Activated CD4-positive, alpha-beta T cell treated with anti-CD3 and anti-CD28 coated beads, Interleukin-2, amount 50 U/mL, for 4 hours (primary cell): ENCODE results near the gene CDT1.
A peak's percentile ranks its signal among the peaks of the same experiment; 100 is the strongest.

Experiments
- DNase-seq, 2 experiments: peaks; one replicate each; pipeline ENCODE4 v3.0.0-alpha.2; 2020

CDT1 gene

DNA sequence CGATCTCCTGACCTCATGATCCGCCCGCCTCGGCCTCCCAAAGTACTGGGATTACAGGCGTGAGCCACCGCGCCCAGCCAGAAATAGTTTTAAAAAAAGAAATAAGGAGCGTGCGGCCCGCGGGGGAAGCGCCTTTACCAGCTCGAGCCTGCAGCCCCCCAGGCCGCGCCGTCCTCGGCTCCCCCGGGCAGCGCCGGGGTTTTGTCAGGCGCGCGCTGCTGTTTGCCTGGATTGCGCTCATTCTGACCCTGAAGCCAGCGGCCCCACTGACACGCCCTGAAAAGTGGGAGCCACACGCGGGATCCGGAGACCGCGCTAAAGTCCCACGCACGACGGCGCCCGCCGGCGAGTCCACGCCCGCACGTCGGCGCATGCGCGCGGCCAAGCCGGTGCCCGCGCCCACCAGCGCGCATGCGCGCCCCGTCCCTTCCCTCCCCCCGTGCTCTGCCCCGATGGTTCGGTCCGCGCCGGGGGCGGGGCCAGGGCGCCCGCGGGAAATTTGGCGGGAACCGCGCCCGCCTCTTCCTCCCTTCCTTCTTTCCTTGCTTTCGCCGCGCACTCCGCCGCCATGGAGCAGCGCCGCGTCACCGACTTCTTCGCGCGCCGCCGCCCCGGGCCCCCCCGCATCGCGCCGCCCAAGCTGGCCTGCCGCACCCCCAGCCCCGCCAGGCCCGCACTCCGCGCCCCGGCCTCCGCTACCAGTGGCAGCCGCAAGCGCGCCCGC, at the start of gene CDT1:
CDT1 (plus strand) TSS at position 526 of the 724 bp plus-strand sequence; CDS start at position 569, 43 bp downstream.
- DNase-seq: peak; percentile 73 to 78

- no peak for DNase-seq
Measured at GRCh38 chr16:88754109-88754911, 49.3 kb upstream of the CDT1 start.

- DNase-seq: no peak
Measured at GRCh38 chr16:88754912-88755744, 48.5 kb upstream of the CDT1 start.

- no peak for DNase-seq
Measured at GRCh38 chr16:88755745-88756443, 47.7 kb upstream of the CDT1 start.

DNA sequence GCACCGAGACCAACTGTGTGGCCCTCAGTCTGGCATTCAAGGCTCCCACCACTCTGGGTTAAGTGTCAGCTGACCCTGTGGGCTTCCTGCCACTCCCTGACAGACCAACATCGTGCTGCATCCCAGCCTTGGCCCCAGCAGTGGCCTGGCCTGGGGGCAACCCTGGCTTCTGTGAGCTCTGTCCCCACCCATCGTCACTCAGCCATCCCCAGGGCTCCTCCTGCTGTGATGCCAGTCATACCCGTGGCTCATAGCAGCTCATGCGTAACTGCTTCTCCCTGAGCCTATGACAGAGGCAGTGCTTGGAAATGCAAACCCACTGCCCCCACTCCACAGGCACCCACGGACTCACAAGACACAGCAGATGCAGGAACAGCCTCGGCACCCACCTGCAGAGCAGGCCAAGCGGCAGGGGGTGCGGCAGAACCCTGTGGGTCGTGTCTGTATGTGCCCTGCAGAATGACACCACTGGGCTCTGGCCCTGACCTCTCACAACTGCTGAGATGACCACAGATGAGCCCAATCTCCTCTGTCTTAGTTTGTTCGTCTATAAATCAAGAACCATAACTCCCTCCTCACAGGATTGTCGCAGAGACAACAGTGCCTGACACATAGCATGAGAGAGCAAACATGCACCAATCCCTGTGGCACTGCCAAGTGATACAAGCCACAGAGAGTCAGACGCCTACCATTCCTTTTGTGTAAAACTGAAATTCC, 45.2 kb upstream of the CDT1 start:
- DNase-seq: no peak

DNA sequence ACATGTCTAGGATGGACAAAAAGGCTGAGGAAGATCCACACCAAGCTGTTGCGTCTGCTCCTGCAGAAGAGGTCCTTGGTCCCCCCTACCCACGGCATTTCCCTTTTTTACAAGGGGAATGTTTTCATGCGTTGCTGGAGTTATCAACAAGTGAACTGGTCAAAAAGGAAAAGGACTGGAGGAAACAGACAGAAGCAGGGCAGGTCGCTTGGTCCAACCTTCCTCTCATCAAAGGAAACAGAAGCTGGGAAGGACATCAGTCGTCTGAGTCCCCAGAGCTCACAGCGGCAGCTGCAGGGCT, 44.7 kb upstream of the CDT1 start:
- DNase-seq: no peak

DNA sequence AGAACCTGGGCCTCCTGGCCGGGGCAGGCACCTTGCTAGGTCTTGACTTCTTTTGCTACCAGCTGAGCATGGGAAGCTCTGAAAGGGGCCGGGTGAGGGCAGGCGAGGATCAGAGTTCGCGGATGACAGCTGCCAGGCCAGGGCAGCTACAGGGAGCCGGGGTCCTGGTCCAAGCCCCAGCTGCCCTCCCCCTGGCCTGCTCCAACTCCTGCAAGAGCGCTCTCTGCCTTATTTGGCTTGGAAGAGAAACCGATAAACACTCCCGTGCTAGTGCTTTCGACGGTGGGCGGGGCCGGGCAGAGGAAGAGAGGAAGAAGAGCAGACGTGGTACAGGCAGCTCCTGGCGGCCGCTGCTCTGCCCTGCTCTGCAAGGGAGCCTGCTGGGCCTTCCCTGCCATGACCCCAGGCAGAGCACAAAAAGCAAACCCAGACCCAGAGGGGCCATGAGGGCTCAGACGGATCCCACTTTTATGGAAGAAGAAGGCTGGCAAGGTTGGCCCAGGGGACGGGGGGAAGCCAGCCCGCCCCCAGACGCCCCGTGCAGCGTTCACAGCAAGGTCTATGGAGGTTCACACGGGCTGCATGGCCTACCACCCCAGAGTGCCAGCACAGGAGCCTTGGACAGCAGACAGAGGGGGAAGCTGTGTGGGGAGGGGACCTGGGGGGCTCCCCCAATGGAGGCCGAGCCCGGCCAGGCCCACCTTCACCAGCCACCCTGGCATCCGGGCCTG, 44.2 kb upstream of the CDT1 start:
- DNase-seq: peak; percentile 49 to 52

- no peak for DNase-seq
Measured at GRCh38 chr16:88759976-88760350, 43.6 kb upstream of the CDT1 start.

DNA sequence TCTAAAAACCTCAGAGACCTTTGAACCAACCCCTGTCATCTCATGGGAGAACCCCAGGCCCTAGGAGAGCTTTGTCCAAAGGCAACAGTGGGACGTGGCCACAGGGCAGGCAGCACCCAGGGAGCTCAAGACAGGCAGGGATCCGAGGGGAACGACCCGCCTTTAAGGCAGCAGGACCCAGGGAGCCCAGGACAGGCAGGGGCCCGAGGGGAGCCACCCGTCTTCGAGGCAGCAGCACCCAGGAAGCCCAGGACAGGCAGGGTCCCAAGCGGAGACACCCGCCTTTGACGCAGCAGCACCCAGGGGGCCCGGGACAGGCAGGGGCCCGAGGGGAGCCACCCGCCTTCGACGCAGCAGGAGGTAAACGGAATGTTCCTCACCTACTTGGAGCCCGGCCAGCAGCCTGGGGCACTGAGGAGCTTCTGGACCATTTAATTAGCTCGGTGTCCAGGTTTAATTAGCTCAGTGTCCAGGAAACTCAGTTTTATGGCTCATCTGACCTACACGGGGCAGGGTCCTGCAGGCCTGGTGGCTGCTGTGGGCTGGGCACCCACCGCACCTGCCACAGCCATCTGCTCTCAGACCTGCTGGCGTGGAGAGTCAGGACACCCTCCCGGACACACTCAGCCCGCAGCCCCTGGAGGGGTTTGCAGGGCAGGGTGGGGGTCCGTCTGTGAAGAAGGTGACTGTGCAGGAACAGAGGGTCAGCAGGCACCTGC, 43.0 kb upstream of the CDT1 start:
- no peak for DNase-seq

DNA sequence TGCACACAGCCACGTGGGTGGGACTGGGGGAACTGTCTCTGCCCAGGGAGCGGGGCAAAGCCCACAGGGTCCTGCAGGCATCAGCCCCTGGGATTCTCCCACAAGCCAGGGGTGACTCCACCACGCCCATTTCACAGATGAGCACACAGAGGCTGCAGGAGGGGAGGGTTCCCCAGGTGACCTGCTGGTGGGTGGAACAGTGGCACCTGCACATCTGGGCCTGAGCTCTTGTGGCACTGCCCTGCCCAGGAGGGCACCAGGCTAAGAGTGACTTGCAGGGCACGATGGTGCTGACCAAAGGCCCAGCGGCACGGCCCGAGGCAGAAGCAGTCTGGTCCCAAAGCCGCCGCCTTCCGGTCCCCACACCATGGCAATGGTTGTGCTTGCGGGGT, 42.5 kb upstream of the CDT1 start:
- no peak for DNase-seq

DNA sequence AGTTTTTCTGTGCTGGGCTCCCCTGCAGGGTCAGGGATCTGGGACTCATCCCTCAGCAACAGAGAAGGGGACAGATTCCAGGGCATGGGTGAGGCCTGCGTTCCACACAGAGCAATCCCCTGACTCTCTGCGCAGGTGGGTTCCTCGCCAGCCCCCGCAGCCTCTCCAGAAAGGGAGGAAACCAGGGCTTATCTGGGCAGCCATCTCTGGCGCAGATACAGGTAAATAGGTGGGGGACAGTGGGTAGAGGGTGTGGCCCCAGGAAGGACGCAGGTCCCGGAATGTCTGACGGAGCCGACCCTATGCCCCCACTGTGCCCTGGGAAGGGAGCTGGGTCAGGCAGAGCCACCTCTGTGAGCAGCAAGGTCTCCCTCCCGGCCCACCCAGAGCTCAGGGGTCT, 41.8 kb upstream of the CDT1 start:
- no peak for DNase-seq

GRCh38 chr16:88762258-88762870, 41.2 kb upstream of the CDT1 start:
- no peak for DNase-seq

DNA sequence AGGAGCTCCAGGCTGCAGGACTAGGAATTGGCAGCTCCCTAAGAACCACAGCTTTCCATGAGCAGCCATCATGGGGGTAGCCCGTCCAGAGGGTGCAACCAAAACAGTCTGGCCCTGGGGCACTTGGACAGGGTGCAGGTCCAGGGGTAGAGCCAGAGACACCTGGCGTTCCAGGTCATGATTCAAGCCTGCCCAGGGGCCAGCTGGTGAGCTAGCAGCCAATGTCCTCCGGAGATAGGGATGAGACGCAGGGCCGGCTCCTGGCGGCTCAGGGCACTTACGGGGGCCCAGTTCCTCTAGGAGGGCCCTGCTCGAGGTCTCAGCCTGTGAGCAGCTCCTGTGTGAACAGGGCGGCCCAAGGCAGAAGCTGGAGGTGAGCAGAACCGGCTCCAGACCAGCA, 40.6 kb upstream of the CDT1 start:
- no peak for DNase-seq

DNA sequence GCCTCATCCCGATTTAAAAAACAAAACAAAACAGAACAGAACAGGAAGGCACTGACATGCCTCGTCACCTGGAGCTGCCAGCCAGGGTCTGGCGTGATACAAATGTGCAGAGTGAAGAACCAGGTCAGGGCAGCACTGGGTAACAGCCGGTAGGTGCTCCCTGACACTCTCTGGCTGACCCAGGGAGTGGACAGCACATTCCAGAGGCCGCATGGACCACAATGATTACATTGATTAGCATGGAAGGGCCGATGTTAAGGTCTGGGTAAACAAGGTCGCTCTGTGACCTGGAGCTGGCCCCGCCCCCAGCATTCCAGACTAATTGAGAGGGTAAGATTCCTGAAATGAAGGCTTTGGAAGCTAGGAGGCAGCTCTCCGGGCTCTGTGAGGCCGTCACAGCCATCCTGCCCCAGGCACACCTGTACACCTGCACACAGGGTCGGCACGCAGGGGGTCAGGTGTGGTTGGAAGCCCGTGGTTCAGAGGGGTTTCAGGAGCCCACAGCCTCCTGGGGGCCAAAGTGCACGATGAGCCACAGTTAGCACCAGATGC, 40.0 kb upstream of the CDT1 start:
- no peak for DNase-seq

GRCh38 chr16:88764080-88764479, 39.5 kb upstream of the CDT1 start:
- no peak for DNase-seq

DNA sequence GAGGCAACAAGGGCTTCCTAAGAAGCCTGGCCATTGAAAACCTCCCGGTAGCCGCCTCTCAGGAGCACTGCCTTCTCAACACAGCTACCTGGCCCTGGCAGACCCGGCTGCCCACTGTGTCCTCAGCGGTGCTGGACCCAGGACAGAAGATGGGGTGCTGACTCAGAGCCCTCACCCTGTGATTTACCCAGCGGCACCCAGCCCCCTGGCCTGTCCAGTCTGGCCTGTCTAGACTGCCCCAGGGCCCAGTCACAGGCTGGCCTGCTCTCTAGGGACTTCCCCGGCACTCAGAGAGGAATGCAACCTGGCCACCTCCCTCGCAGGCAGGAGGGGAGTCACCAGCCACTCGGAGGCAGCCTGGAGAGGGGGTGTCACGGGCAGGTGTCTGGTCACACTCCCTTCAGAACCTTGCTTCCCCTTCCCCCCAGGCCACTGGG, 38.7 kb upstream of the CDT1 start:
- DNase-seq: no peak

GRCh38 chr16:88766975-88767374, 36.6 kb upstream of the CDT1 start:
- DNase-seq: no peak

GRCh38 chr16:88767546-88768070, 36.0 kb upstream of the CDT1 start:
- DNase-seq: no peak

DNA sequence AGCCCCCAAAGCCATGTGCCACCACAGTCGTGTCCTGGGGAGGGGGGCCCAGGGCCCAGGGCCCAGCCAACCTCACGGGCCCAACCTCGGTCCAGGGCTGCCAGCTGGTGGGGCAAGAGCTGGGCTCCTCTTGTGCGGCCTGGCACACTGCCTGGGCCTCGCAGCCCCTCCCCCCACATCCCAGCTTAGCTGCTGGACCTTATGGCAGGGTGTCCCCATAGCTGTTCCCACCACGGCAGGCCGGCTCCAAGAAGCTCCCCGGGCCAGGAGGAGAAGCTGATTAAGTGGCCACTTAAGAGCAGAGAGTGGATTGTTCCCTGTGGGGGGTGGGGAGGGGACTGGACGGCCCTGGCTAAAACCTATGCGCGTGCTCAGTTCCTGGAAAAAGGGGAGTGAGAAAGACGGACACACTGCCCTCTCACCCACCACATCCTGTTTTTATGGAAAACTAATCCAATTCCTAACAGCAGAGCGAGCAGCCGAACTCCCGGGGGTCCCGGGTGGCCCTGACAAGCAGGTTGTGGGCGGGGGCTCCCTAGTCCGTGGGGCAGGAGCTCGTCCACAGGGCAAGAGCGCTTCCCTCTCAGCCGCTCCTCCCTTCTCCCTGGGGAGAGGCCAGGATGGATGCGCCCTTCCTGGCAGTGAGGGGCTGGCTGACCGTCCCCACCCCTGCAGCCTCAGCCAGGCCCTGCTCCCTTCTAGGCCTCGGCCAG, 35.4 kb upstream of the CDT1 start:
- no peak for DNase-seq
